Panc1 (cell line): ENCODE data around the gene JAZF1. TPM values are rescaled to one million over a fixed set of nuclear protein-coding genes. Genes with fewer than 3 reads are reported as not detected.

ENCODE experiments used
- ATAC-seq: fragments of 200-7000 bp; cut with Tn5 transposase; 2 replicates; pipeline ENCODE4 v1.9.1; 2020; ENCODE audit warnings: mild to moderate bottlenecking, moderate library complexity
- BruUV-seq: library from RNA; stranded (reverse); fragments of 400-500 nt; replicated peaks from 2 replicates; lab custom pipeline; 2021; lab: Mats Ljungman, UMichigan
- CTCF ChIA-PET: fragments of 300-600 bp; sonication (Branson Sonifier 250); formaldehyde crosslinking; loops from one replicate; lab custom pipeline; 2022; ENCODE audit warnings: antibody characterized with exemption; lab: Charles Lee
- POLR2A ChIA-PET: fragments of 300-600 bp; sonication (Branson Sonifier 250); formaldehyde crosslinking; loops from one replicate; lab custom pipeline; 2022; ENCODE audit warnings: antibody characterized with exemption; lab: Charles Lee
- DNase-seq: peaks from one replicate; pipeline ENCODE4 v3.0.0-alpha.2; 2010; ENCODE audit warnings: low read depth, low spot score
- H3K27ac ChIP-seq: 2 replicates; pipeline ENCODE4 v1.5.1; 2011; ENCODE audit warnings: mild to moderate bottlenecking, low read length, inconsistent platforms
- H3K27me3 ChIP-seq: fragments of 200-500 bp; sonication (Bioruptor generic); 2 replicates; pipeline ENCODE4 v1.6.0; 2014; ENCODE audit warnings: low read length, inconsistent platforms; ENCODE audit not compliant: control insufficient read depth, insufficient read depth
- H3K36me3 ChIP-seq: fragments of 200-500 bp; sonication (Bioruptor generic); 2 replicates; pipeline ENCODE4 v1.5.1; 2014; ENCODE audit warnings: inconsistent platforms, mild to moderate bottlenecking, low read length, moderate library complexity; ENCODE audit not compliant: control insufficient read depth, insufficient read depth
- H3K4me1 ChIP-seq: 2 replicates; pipeline ENCODE4 v1.5.1; 2011; ENCODE audit warnings: inconsistent platforms, mild to moderate bottlenecking, low read length, moderate library complexity; ENCODE audit not compliant: control insufficient read depth, insufficient read depth
- H3K4me3 ChIP-seq, 2 experiments: 2 replicates each; pipeline ENCODE4 v1.5.1; 2011 to 2012; ENCODE audit warnings: low read depth in 2 of 2, low read length in 2 of 2, mild to moderate bottlenecking in 2 of 2, inconsistent platforms in 1 of 2, moderate library complexity in 1 of 2
- H3K9me3 ChIP-seq: fragments of 200-500 bp; sonication (Bioruptor generic); 2 replicates; pipeline ENCODE4 v1.5.1; 2014; ENCODE audit warnings: low read depth, mild to moderate bottlenecking, inconsistent platforms, low read length, moderate library complexity; ENCODE audit not compliant: control insufficient read depth, insufficient read depth
- CTCF ChIP-seq: fragments of 450-650 bp; IDR thresholded peaks from 2 replicates; pipeline ENCODE4 v1.5.1; 2017; ENCODE audit warnings: mild to moderate bottlenecking
- POLR2AphosphoS5 ChIP-seq: IDR thresholded peaks from 2 replicates; pipeline ENCODE4 v1.6.1; 2012; ENCODE audit warnings: mild to moderate bottlenecking, low read depth, low read length, moderate library complexity
- REST ChIP-seq, 2 experiments: IDR thresholded peaks; 2 replicates each; pipeline ENCODE4 v1.6.1; 2011 to 2012; ENCODE audit warnings: low read depth in 2 of 2, control low read depth in 1 of 2, low read length in 1 of 2, mild to moderate bottlenecking in 1 of 2, moderate library complexity in 1 of 2; ENCODE audit not compliant: insufficient read depth in 1 of 2
- SIN3A ChIP-seq: IDR thresholded peaks from 2 replicates; pipeline ENCODE4 v1.6.1; 2012; ENCODE audit warnings: low read depth, mild to moderate bottlenecking, low read length, moderate library complexity, borderline replicate concordance; ENCODE audit not compliant: insufficient read depth
- TCF7L2 ChIP-seq: IDR thresholded peaks from 2 replicates; pipeline ENCODE4 v1.6.1; 2011; ENCODE audit warnings: mild to moderate bottlenecking, low read depth, low read length, inconsistent platforms
- in situ Hi-C: cut with HindIII; loops from 2 replicates; pipeline ENCODE4 v1.10.0; 2016; ENCODE audit warnings: low sequenced_read_pairs, low pct_unique_long_range_greater_than_20kb
- intact Hi-C: fragments of 100-400 bp; cut with micrococcal nuclease; formaldehyde crosslinking; loops from one replicate; pipeline ENCODE4 v1.10.0; 2022; ENCODE audit not compliant: unreplicated experiment
- total RNA-seq: library from RNA; stranded (reverse); gene quantifications from one replicate; pipeline ENCODE4 v1.2.1, GENCODE V29; 2021; ENCODE audit not compliant: unreplicated experiment

Gene JAZF1
- total RNA-seq, 1 experiment from 2014 or later, result 8.8 TPM

- intact Hi-C loops, result no loop called here
- H3K4me3 ChIP-seq, result no peak overlapping the region
- no peak for TF ChIP-seq REST (IDR thresholded peaks at IDR 0.05; ENCODE audit: insufficient read depth in 1 of 2, low read depth in 2 of 2, low read length in 1 of 2)
- no peak for TF ChIP-seq POLR2AphosphoS5
- no peaks in the 10 kb centered on the region for H3K36me3 ChIP-seq
- H3K27me3 ChIP-seq, result no peaks in the 10 kb centered on the region
- no TSS peak for BruUV-seq
- DNase-seq, result no peak
- no peaks in the 10 kb centered on the region for H3K9me3 ChIP-seq
- no peak overlapping the region for H3K27ac ChIP-seq
- ChIA-PET POLR2A (no interaction called here), CTCF (no interaction called here)
- in situ Hi-C loops, result no loop called here
- no peaks in the 10 kb centered on the region for H3K4me1 ChIP-seq
- ATAC-seq, result no peak
These were observed 175.3 kb downstream of the JAZF1 start for GRCh38 chr7:28005075-28005846.

GRCh38 chr7:28003408-28003807, 177.2 kb downstream of the JAZF1 start:
- no TSS peak for BruUV-seq
- Histone ChIP-seq H3K27me3 (no peaks in the 10 kb centered on the region), H3K4me3 (no peak overlapping the region), H3K36me3 (no peaks in the 10 kb centered on the region), H3K9me3 (no peaks in the 10 kb centered on the region), H3K27ac (no peak overlapping the region), H3K4me1 (no peaks in the 10 kb centered on the region)
- TF ChIP-seq TCF7L2 (no peak), POLR2AphosphoS5 (no peak), SIN3A (no peak), CTCF (no peak), REST (IDR thresholded peaks at IDR 0.05; ENCODE audit: insufficient read depth in 1 of 2, low read depth in 2 of 2, low read length in 1 of 2) (no peak)
- ChIA-PET POLR2A (no interaction called here), CTCF (no interaction called here)
- intact Hi-C loops (no loop called here), in situ Hi-C loops (no loop called here)
- DNase-seq (no peak), ATAC-seq (no peak)
